Osteocyte (in vitro differentiated cells): ENCODE data around the gene C18orf32. TPM values are rescaled to one million over a fixed set of nuclear protein-coding genes. Genes with fewer than 3 reads are reported as not detected.
"Not testable (repeated sequence)": the region's sequence is repeated elsewhere in the genome, so short reads cannot be mapped to it uniquely, and the experiment has no call there.

ENCODE experiments used
- DNase-seq: peaks from one replicate; pipeline ENCODE4 v3.0.0; 2021; ENCODE audit warnings: mixed read lengths; ENCODE audit not compliant: unreplicated experiment; ENCODE audit errors: extremely low spot score
- H3K27ac Mint-ChIP-seq: one replicate; pipeline ENCODE4 v1.8.0; 2021; ENCODE audit warnings: mild to moderate bottlenecking, mixed read lengths; ENCODE audit not compliant: unreplicated experiment
- H3K27me3 Mint-ChIP-seq: one replicate; pipeline ENCODE4 v1.8.0; 2021; ENCODE audit warnings: mixed read lengths; ENCODE audit not compliant: unreplicated experiment
- H3K36me3 Mint-ChIP-seq: one replicate; pipeline ENCODE4 v1.8.0; 2021; ENCODE audit warnings: mixed read lengths; ENCODE audit not compliant: unreplicated experiment
- H3K4me1 Mint-ChIP-seq: one replicate; pipeline ENCODE4 v1.8.0; 2021; ENCODE audit warnings: mixed read lengths; ENCODE audit not compliant: unreplicated experiment
- H3K4me3 Mint-ChIP-seq: one replicate; pipeline ENCODE4 v1.8.0; 2021; ENCODE audit warnings: mild to moderate bottlenecking, moderate library complexity, mixed read lengths; ENCODE audit not compliant: unreplicated experiment
- H3K9me3 Mint-ChIP-seq: one replicate; pipeline ENCODE4 v1.8.0; 2021; ENCODE audit warnings: mixed read lengths; ENCODE audit not compliant: unreplicated experiment
- CTCF ChIP-seq: fragments of 200-600 bp; sonication (generic); IDR thresholded peaks from 2 replicates; pipeline ENCODE4 v1.5.0; 2021; ENCODE audit warnings: antibody characterized with exemption, mild to moderate bottlenecking, moderate library complexity
- total RNA-seq: library from RNA; stranded (reverse); gene quantifications from 2 replicates; pipeline ENCODE4 v1.2.1, GENCODE V29; 2021

C18orf32 gene
- total RNA-seq, 1 donor from 2014 or later, result 47.8 TPM

GRCh38 chr18:49527631-49528327 lies 40.7 kb upstream of the C18orf32 start:
- Mint-ChIP-seq H3K36me3 (no peaks in the 10 kb centered on the region), H3K27ac (no peak overlapping the region), H3K27me3 (peaks cover 34% of the 10 kb centered on the region), H3K4me3 (no peak overlapping the region), H3K4me1 (no peaks in the 10 kb centered on the region), H3K9me3 (no peaks in the 10 kb centered on the region)
- no peak for DNase-seq
- TF ChIP-seq CTCF, result no peak

- no peaks in the 10 kb centered on the region for H3K9me3 Mint-ChIP-seq
- H3K27me3 Mint-ChIP-seq, result peaks cover 28% of the 10 kb centered on the region
- H3K4me1 Mint-ChIP-seq, result peaks cover under 1% of the 10 kb centered on the region
- no peak overlapping the region for H3K4me3 Mint-ChIP-seq
- TF ChIP-seq CTCF, result no peak
- H3K27ac Mint-ChIP-seq, result no peak overlapping the region
- no peak for DNase-seq
- H3K36me3 Mint-ChIP-seq, result no peaks in the 10 kb centered on the region
Observed at GRCh38 chr18:49525981-49526380, 38.9 kb upstream of the C18orf32 start.

GRCh38 chr18:49524951-49525350 lies 37.9 kb upstream of the C18orf32 start:
- Mint-ChIP-seq H3K36me3 (no peaks in the 10 kb centered on the region), H3K27me3 (peaks cover 24% of the 10 kb centered on the region), H3K27ac (no peak overlapping the region), H3K4me3 (no peak overlapping the region), H3K9me3 (no peaks in the 10 kb centered on the region), H3K4me1 (peaks cover 4% of the 10 kb centered on the region)
- TF ChIP-seq CTCF, result no peak
- no peak for DNase-seq

GRCh38 chr18:49524349-49524748 lies 37.3 kb upstream of the C18orf32 start:
- no peak overlapping the region for H3K27ac Mint-ChIP-seq
- peaks cover 4% of the 10 kb centered on the region for H3K4me1 Mint-ChIP-seq
- peaks cover 20% of the 10 kb centered on the region for H3K27me3 Mint-ChIP-seq
- H3K36me3 Mint-ChIP-seq, result no peaks in the 10 kb centered on the region
- no peak overlapping the region for H3K4me3 Mint-ChIP-seq
- no peak for TF ChIP-seq CTCF
- no peak for DNase-seq
- no peaks in the 10 kb centered on the region for H3K9me3 Mint-ChIP-seq

GRCh38 chr18:49523580-49524093 lies 36.6 kb upstream of the C18orf32 start:
- H3K27me3 Mint-ChIP-seq, result peaks cover 17% of the 10 kb centered on the region
- H3K27ac Mint-ChIP-seq, H3K4me3 Mint-ChIP-seq, H3K4me1 Mint-ChIP-seq, DNase-seq, H3K9me3 Mint-ChIP-seq, H3K36me3 Mint-ChIP-seq: not testable (repeated sequence)
